Heart left ventricle (tissue), 16 donors: ENCODE data around the gene PRODH. TPM values are rescaled to one million over a fixed set of nuclear protein-coding genes. Genes with fewer than 3 reads are reported as not detected.

Experiments used
- ATAC-seq, 4 donors: fragments of 200-7000 bp; cut with Tn5 transposase; one replicate each; pipeline ENCODE4 v1.9.1; 2020 to 2022; ENCODE audit warnings: moderate library complexity in 4 of 4, mild to moderate bottlenecking in 3 of 4, moderate number of reproducible peaks in 1 of 4
- DNase-seq, 5 donors: peaks; one replicate each; pipeline ENCODE4 v3.0.0-alpha.2; 2020
- H3K27ac ChIP-seq, 12 donors: fragments of 200-600 bp; sonication (generic) in 4 of 12; one replicate each; pipeline versions ENCODE4 v1.5.0 to v1.8.0; 2016 to 2022; ENCODE audit warnings: mild to moderate bottlenecking in 2 of 12
- H3K27me3 ChIP-seq, 9 donors: fragments of 200-600 bp; sonication (generic) in 2 of 9; one replicate each; pipeline versions ENCODE4 v1.5.1 to v1.8.0; 2016 to 2022; ENCODE audit warnings: mild to moderate bottlenecking in 3 of 9
- H3K36me3 ChIP-seq, 9 donors: fragments of 200-600 bp; sonication (generic) in 2 of 9; one replicate each; pipeline versions ENCODE4 v1.5.0 to v1.8.0; 2018 to 2022; ENCODE audit warnings: mild to moderate bottlenecking in 2 of 9
- H3K4me1 ChIP-seq, 12 donors: fragments of 200-600 bp; sonication (generic) in 4 of 12; one replicate each; pipeline versions ENCODE4 v1.5.0 to v1.8.0; 2016 to 2022; ENCODE audit warnings: mild to moderate bottlenecking in 3 of 12
- H3K4me3 ChIP-seq, 12 donors: fragments of 200-600 bp; sonication (generic) in 4 of 12; one replicate each; pipeline versions ENCODE4 v1.5.0 to v1.8.0; 2017 to 2022; ENCODE audit warnings: mild to moderate bottlenecking in 9 of 12, moderate library complexity in 4 of 12
- H3K9me3 ChIP-seq, 12 donors: fragments of 200-600 bp; sonication (generic) in 4 of 12; one replicate each; pipeline versions ENCODE4 v1.5.0 to v1.8.0; 2016 to 2022; ENCODE audit warnings: mild to moderate bottlenecking in 1 of 12
- CTCF ChIP-seq, 12 donors: fragments of 200-600 bp; sonication (generic) in 4 of 12; IDR thresholded peaks; one replicate each; pipeline versions ENCODE4 v1.5.0 to v1.8.0; 2018 to 2022; ENCODE audit warnings: antibody characterized with exemption in 12 of 12, mild to moderate bottlenecking in 5 of 12
- POLR2A ChIP-seq, 2 donors: fragments of 450-650 bp; IDR thresholded peaks; one replicate each; pipeline ENCODE4 v1.6.1; 2017; ENCODE audit warnings: antibody characterized with exemption in 2 of 2, mild to moderate bottlenecking in 2 of 2, moderate library complexity in 2 of 2
- WGBS, 4 donors: extraction: QIAGEN DNeasy Blood & Tissue Kit in 2 of 4; methylation state at CpG; one replicate each; pipeline versions ENCODE4 v1.1.5 to v1.1.7; 2013 to 2018; 5-methylcytosine and 5-hydroxymethylcytosine counted together
- intact Hi-C, 10 donors: fragments of 100-400 bp; cut with DNase I; formaldehyde crosslinking; loops; one replicate each; pipeline versions ENCODE4 v1.11.1 to v1.14.2; 2022
- long read RNA-seq, 3 donors: library from polyadenylated mRNA; unstranded; transcript quantifications; one replicate each; pipeline ENCODE4 v2.0.0, GENCODE V29; 2020 to 2021
- polyA plus RNA-seq, 2 donors: library from polyadenylated mRNA; stranded (reverse); fragments of 200-250 nt; gene quantifications; one replicate each; pipeline ENCODE4 v1.2.3, GENCODE V29; 2013
- total RNA-seq, 9 donors: library from RNA; depleted of rRNA in 2 of 9; stranded (reverse); fragments of >200 nt in 2 of 9; fragmentation: NEBNext Ultra II Directional in 3 of 9; extraction: Animal tissue kit (Norgen Biotek cat#: 25700) in 3 of 9; gene quantifications; one replicate each; pipeline versions ENCODE4 v1.1.0 to v1.2.4, GENCODE V29; 2016 to 2023
- donor health status: ischemic (EF 13 %, LVEDD 7.1; RV severe dilation, severe dysfunction).
- donor health status: healthy with polysubstance abuse.
- donor health status: DM: no; HTN: yes; CAD: no.
- donor health status: DM: no; HTN: no; CAD: no.
- donor health status: ischemic (EF 25% LVEDD 6.9; RV normal size, moderate dysfunction).
- donor health status: ischemic (EF 25% LVEDD 5.7; RV mildly dilated, moderate dysfunction).
- donor health status: healthy.
- donor health status: DM: yes; HTN: yes; CAD: no.
- donor health status: ischemic (EF 35%, LVEDD 5.7; RV mildly dilated, moderate dysfunction).
- donor health status: nonischemic (EF 11% LVEDD 7.7; RV severe dilation, severe dysfunction).
- donor health status: DM: yes; HTN: yes; CAD: no.
- donor health status: PGD.
- donor health status: ischemic (EF 29% LVEDD 5.4; RV normal size, mild dysfunction).
- donor health status: nonischemic (EF 23%, LVEDD 6.1; RV moderate dilation, normal function).

The PRODH gene, protein sequence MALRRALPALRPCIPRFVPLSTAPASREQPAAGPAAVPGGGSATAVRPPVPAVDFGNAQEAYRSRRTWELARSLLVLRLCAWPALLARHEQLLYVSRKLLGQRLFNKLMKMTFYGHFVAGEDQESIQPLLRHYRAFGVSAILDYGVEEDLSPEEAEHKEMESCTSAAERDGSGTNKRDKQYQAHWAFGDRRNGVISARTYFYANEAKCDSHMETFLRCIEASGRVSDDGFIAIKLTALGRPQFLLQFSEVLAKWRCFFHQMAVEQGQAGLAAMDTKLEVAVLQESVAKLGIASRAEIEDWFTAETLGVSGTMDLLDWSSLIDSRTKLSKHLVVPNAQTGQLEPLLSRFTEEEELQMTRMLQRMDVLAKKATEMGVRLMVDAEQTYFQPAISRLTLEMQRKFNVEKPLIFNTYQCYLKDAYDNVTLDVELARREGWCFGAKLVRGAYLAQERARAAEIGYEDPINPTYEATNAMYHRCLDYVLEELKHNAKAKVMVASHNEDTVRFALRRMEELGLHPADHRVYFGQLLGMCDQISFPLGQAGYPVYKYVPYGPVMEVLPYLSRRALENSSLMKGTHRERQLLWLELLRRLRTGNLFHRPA
- total RNA-seq, result 10 to 100 TPM in 2 of 9 donors, 1 to 10 TPM in 7; 3.3 to 25.0 (median 7.5) TPM
- polyA plus RNA-seq, result 10 to 100 TPM in 1 of 2 donors, 1 to 10 TPM in 1; 4.2 to 11.0 TPM
- long read RNA-seq, donor 1, partial matches to known transcripts, result 3 of 3 reads
- long read RNA-seq, donor 1, other reads (novel, unspliced or antisense), result 0 of 3 reads
- long read RNA-seq, donor 2, partial matches to known transcripts, result 1 of 1 reads
- long read RNA-seq, donor 2, other reads (novel, unspliced or antisense), result 0 of 1 reads
- long read RNA-seq, donor 3, partial matches to known transcripts, result 0 of 1 reads
- long read RNA-seq, donor 3, other reads (novel, unspliced or antisense), result 1 of 1 reads

- Histone ChIP-seq H3K9me3 (no peaks in the 10 kb centered on the region), H3K4me3 (no peak within 1 kb of the TSS), H3K4me1 (no peaks in the 10 kb centered on the region), H3K27me3 (no peaks in the 10 kb centered on the region), H3K36me3 (no peaks in the 10 kb centered on the region), H3K27ac (no peak within 1 kb of the TSS)
- intact Hi-C loops, result no loop called here
- ATAC-seq, result peak; percentile 70 to 93 (median 81)
- no peak for DNase-seq
- no peak for TF ChIP-seq POLR2A (IDR thresholded peaks at IDR 0.05)
- no peak for TF ChIP-seq CTCF (IDR thresholded peaks at IDR 0.05)
- no CpG with 5 or more reads among the region's 67 CpGs for WGBS, 4 donors
Measured at GRCh38 chr22:18935889-18936529, at the start of gene PRODH. Gene PRODH (minus strand): TSS chr22:18936293. CDS start chr22:18936287, 6 bp downstream.

GRCh38 chr22:18985780-18986179 lies 49.7 kb upstream of the PRODH start:
- peaks cover 0 to 7% (median 0%) of the 10 kb centered on the region in 9 donors for H3K27me3 ChIP-seq
- DNase-seq (no peak), ATAC-seq (no peak)
- TF ChIP-seq CTCF (IDR thresholded peaks at IDR 0.05) (no peak), POLR2A (IDR thresholded peaks at IDR 0.05) (no peak)
- intact Hi-C loops, result no loop called here
- no peak overlapping the region for H3K4me3 ChIP-seq
- 89 to 92% (median 91%) methylated on average over 18 to 21 of the region's 21 CpGs for WGBS, 4 donors
- H3K36me3 ChIP-seq, result no peaks in the 10 kb centered on the region
- peaks cover 0 to 7% (median 3%) of the 10 kb centered on the region in 12 donors for H3K9me3 ChIP-seq
- no peaks in the 10 kb centered on the region for H3K4me1 ChIP-seq
- no peak overlapping the region for H3K27ac ChIP-seq

DNA sequence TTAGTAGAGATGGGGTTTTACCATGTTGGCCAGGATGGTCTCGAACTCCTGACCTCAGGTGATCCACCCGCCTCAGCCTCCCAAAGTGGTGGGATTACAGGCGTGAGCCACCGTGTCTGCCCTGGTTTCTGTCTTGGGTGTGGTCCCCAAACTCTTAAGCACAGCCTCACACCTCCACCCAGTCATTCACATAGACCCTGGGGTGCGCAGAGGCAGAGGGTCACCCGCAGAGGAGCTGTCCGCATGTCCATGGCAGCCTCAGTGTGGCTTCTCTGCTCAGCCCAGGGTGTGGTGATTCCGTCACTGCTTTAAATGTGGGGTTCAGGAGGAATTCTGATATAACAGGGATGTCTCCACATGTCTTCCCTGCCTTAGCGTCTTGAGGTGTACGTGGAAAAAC lies 48.5 kb upstream of the PRODH start:
- WGBS, 4 donors, result 83 to 90% (median 86%) methylated on average over 10 of the region's 10 CpGs
- Histone ChIP-seq H3K36me3 (no peaks in the 10 kb centered on the region), H3K27me3 (peaks cover 0 to 5% (median 0%) of the 10 kb centered on the region in 9 donors), H3K9me3 (peaks cover 0 to 12% (median 8%) of the 10 kb centered on the region in 12 donors), H3K4me3 (no peak overlapping the region), H3K4me1 (no peaks in the 10 kb centered on the region), H3K27ac (no peak overlapping the region)
- ATAC-seq (no peak), DNase-seq (no peak)
- intact Hi-C loops, result no loop called here
- TF ChIP-seq POLR2A (IDR thresholded peaks at IDR 0.05) (no peak), CTCF (IDR thresholded peaks at IDR 0.05) (no peak)
